Endodermal cell (in vitro differentiated cells): ENCODE data around the gene TUG1. TPM values are rescaled to one million over a fixed set of nuclear protein-coding genes. Genes with fewer than 3 reads are reported as not detected.

ENCODE experiments used
- DNase-seq: peaks from one replicate; pipeline ENCODE4 v3.0.0-alpha.2; 2017
- H3K27ac ChIP-seq: 2 replicates; pipeline ENCODE4 v1.5.1; 2013; ENCODE audit warnings: mild to moderate bottlenecking, low read depth, low read length, moderate library complexity
- H3K27me3 ChIP-seq: 2 replicates; pipeline ENCODE4 v1.6.1; 2013; ENCODE audit warnings: mild to moderate bottlenecking, low read length, moderate library complexity; ENCODE audit not compliant: insufficient read depth, control insufficient read depth, poor library complexity, severe bottlenecking
- H3K36me3 ChIP-seq: 2 replicates; pipeline ENCODE4 v1.7.0; 2013; ENCODE audit warnings: mild to moderate bottlenecking, low read length, moderate library complexity; ENCODE audit not compliant: control insufficient read depth, insufficient read depth
- H3K4me1 ChIP-seq: one replicate; pipeline ENCODE4 v1.7.0; 2013; ENCODE audit warnings: low read length; ENCODE audit not compliant: control insufficient read depth, insufficient read depth
- H3K4me3 ChIP-seq: 2 replicates; pipeline ENCODE4 v1.5.1; 2013; ENCODE audit warnings: mild to moderate bottlenecking, low read length, moderate library complexity
- H3K9ac ChIP-seq: 2 replicates; pipeline ENCODE4 v1.6.1; 2013; ENCODE audit warnings: mild to moderate bottlenecking, low read length, moderate library complexity; ENCODE audit not compliant: poor library complexity, severe bottlenecking; ENCODE audit errors: extremely low read depth
- H3K9me3 ChIP-seq: 2 replicates; pipeline ENCODE4 v1.6.1; 2013; ENCODE audit warnings: mild to moderate bottlenecking, low read length, moderate library complexity; ENCODE audit not compliant: control insufficient read depth
- H3K27ac Mint-ChIP-seq: 2 replicates; pipeline ENCODE4 v1.8.0; 2020; ENCODE audit warnings: mixed read lengths
- H3K27me3 Mint-ChIP-seq: 2 replicates; pipeline ENCODE4 v1.8.0; 2021; ENCODE audit warnings: mild to moderate bottlenecking, mixed read lengths; ENCODE audit not compliant: insufficient read depth
- H3K36me3 Mint-ChIP-seq: 2 replicates; pipeline ENCODE4 v1.8.0; 2020; ENCODE audit warnings: low read depth, mixed read lengths
- H3K4me1 Mint-ChIP-seq: 2 replicates; pipeline ENCODE4 v1.8.0; 2020; ENCODE audit warnings: mixed read lengths
- H3K4me3 Mint-ChIP-seq: 2 replicates; pipeline ENCODE4 v1.8.0; 2020; ENCODE audit warnings: mild to moderate bottlenecking, moderate library complexity, mixed read lengths
- H3K9me3 Mint-ChIP-seq: 2 replicates; pipeline ENCODE4 v1.8.0; 2020; ENCODE audit warnings: mild to moderate bottlenecking, mixed read lengths
- WGBS, 2 experiments: methylation state at CpG; one replicate each; pipeline versions ENCODE4 v1.1.5 to v1.1.7; 2013; ENCODE audit warnings: missing lambda C conversion rate in 2 of 2, mixed read lengths in 1 of 2; ENCODE audit not compliant: insufficient coverage in 1 of 2, insufficient read length in 1 of 2; 5-methylcytosine and 5-hydroxymethylcytosine counted together
- total RNA-seq, 2 donors: library from RNA; stranded (reverse); fragmentation: NEBNext Ultra II Directional in 1 of 2; extraction: Animal tissue kit (Norgen Biotek cat#: 25700) in 1 of 2; gene quantifications; 2 replicates in 1 of 2; 3 replicates in 1 of 2; pipeline ENCODE4 v1.2.1, GENCODE V29; 2021
- TF ChIP-seq, protein P1 (sequence below): fragments of 200-600 bp; sonication (generic); conservative IDR thresholded peaks from 2 replicates; pipeline ENCODE4 v1.5.0; 2021; ENCODE audit warnings: antibody characterized with exemption, mild to moderate bottlenecking

Gene TUG1
- total RNA-seq, 2 donors from 2014 or later = 113 to 123 TPM

DNA sequence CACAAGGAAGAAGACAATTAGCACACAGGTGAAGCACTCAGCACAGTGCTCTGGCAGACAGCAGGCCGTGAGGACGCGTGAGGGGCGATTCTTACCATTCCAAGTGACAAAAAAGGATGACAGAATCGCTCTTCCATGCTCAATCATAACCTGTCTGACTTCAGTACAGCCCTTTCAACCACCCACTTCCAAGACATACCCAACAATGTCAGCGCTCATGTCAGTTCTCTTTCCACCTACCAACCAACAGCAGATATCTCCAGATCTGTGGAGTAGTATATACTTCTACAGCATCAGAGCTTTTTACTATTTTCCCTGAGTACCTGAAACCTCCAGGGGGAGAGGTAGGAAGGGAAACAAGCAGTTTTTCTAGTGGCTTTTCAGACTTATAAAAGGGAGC is 40.7 kb upstream of the TUG1 start:
- Histone ChIP-seq H3K27ac (no peak overlapping the region), H3K27me3 (no peaks in the 10 kb centered on the region), H3K4me1 (no peaks in the 10 kb centered on the region), H3K9ac (no peak overlapping the region), H3K4me3 (no peak overlapping the region), H3K9me3 (no peaks in the 10 kb centered on the region), H3K36me3 (peaks cover 78% of the 10 kb centered on the region)
- Mint-ChIP-seq H3K27ac (no peak overlapping the region), H3K4me3 (no peak overlapping the region), H3K36me3 (peaks cover 71% of the 10 kb centered on the region), H3K4me1 (no peaks in the 10 kb centered on the region), H3K27me3 (no peaks in the 10 kb centered on the region), H3K9me3 (no peaks in the 10 kb centered on the region)
- no peak for DNase-seq
- 78 to 95% methylated on average over 6 of the region's 6 CpGs for WGBS, 2 experiments
- TF ChIP-seq, protein P1, sequence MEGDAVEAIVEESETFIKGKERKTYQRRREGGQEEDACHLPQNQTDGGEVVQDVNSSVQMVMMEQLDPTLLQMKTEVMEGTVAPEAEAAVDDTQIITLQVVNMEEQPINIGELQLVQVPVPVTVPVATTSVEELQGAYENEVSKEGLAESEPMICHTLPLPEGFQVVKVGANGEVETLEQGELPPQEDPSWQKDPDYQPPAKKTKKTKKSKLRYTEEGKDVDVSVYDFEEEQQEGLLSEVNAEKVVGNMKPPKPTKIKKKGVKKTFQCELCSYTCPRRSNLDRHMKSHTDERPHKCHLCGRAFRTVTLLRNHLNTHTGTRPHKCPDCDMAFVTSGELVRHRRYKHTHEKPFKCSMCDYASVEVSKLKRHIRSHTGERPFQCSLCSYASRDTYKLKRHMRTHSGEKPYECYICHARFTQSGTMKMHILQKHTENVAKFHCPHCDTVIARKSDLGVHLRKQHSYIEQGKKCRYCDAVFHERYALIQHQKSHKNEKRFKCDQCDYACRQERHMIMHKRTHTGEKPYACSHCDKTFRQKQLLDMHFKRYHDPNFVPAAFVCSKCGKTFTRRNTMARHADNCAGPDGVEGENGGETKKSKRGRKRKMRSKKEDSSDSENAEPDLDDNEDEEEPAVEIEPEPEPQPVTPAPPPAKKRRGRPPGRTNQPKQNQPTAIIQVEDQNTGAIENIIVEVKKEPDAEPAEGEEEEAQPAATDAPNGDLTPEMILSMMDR = no peak

- no peaks in the 10 kb centered on the region for H3K9me3 ChIP-seq
- no peaks in the 10 kb centered on the region for H3K9me3 Mint-ChIP-seq
Observed at GRCh38 chr22:30930228-30930627, 38.8 kb upstream of the TUG1 start.

DNA sequence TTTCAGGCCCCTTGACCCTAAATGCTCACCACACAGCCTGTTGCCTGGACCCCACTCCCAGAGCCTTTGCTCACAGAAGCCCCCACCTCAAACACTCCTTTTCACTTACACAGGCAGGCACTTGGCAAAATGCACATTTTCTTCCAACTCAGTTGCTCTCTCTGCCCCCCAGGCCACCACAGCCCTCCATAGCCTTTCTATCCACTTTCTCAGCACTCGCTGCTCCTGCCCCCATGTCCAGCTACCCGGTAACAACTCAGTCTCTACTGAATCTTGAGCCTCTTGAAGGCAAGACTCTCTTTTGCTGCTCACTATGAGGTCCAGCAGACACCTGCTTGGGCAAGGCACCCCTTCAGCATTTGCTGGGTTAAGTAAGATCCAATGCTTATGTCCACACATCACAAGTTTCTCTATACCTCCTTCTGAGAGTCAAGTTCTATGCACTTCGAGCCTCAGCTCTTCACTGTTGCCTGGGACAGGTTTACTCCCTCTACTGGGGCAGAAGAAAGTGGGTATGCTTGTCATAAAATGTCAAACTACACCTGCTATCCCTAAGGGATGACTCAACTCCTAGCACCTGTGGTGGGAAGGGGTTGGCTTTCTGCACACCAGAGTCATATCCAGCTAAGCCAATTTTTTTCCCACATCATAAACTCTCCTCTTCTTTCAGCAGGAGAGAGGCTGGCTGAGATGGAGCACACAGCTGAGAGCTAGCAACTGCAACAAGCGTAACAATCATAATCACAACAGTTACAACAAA is 37.3 kb upstream of the TUG1 start:
- Mint-ChIP-seq H3K9me3 (no peaks in the 10 kb centered on the region), H3K27me3 (no peaks in the 10 kb centered on the region), H3K36me3 (peaks cover 84% of the 10 kb centered on the region), H3K4me3 (no peak overlapping the region), H3K27ac (no peak overlapping the region), H3K4me1 (no peaks in the 10 kb centered on the region)
- Histone ChIP-seq H3K27me3 (no peaks in the 10 kb centered on the region), H3K36me3 (peaks cover 89% of the 10 kb centered on the region), H3K9ac (no peak overlapping the region), H3K9me3 (no peaks in the 10 kb centered on the region), H3K4me3 (no peak overlapping the region), H3K27ac (no peak overlapping the region), H3K4me1 (no peaks in the 10 kb centered on the region)
- TF ChIP-seq, protein P1 = no peak
- DNase-seq = no peak
- WGBS, 2 experiments = 91 to 100% methylated on average over 2 to 4 of the region's 4 CpGs

More at GRCh38 chr22:30930228-30930627, 38.8 kb upstream of the TUG1 start:
- Mint-ChIP-seq H3K27me3 (no peaks in the 10 kb centered on the region), H3K4me3 (no peak overlapping the region), H3K4me1 (no peaks in the 10 kb centered on the region), H3K36me3 (peaks cover 77% of the 10 kb centered on the region), H3K27ac (no peak overlapping the region)
- H3K4me1 ChIP-seq = no peaks in the 10 kb centered on the region
- no peak overlapping the region for H3K4me3 ChIP-seq
- peaks cover 86% of the 10 kb centered on the region for H3K36me3 ChIP-seq
- TF ChIP-seq, protein P1 = no peak
- no peak for DNase-seq
- 92 to 100% methylated on average over 2 to 3 of the region's 3 CpGs for WGBS, 2 experiments
- H3K27ac ChIP-seq = no peak overlapping the region
- H3K9ac ChIP-seq = no peak overlapping the region
- H3K27me3 ChIP-seq = no peaks in the 10 kb centered on the region
